CD8-positive, alpha-beta memory T cell (primary cell): ENCODE data around the gene USH1C. TPM values are rescaled to one million over a fixed set of nuclear protein-coding genes. Genes with fewer than 3 reads are reported as not detected.

ENCODE experiments used
- CTCF ChIA-PET: fragments of 350-600 bp; sonication (Branson Sonifier 250); formaldehyde crosslinking; loops from one replicate; lab custom pipeline; 2021; ENCODE audit warnings: antibody characterized with exemption; lab: Charles Lee
- POLR2A ChIA-PET: fragments of 350-600 bp; sonication (Branson Sonifier 250); formaldehyde crosslinking; loops from one replicate; lab custom pipeline; 2021; ENCODE audit warnings: antibody characterized with exemption; lab: Charles Lee
- DNase-seq, 5 donors: peaks; one replicate each; pipeline versions ENCODE4 v3.0.0 to v3.0.0-alpha.2; 2020 to 2022; ENCODE audit warnings: mixed read lengths in 1 of 5
- H3K27ac ChIP-seq: one replicate; pipeline ENCODE4 v1.7.0; 2013; ENCODE audit warnings: low read depth, mild to moderate bottlenecking, low read length, moderate library complexity
- H3K27me3 ChIP-seq: 2 replicates; pipeline ENCODE4 v1.7.0; 2013; ENCODE audit warnings: low read length, mild to moderate bottlenecking; ENCODE audit not compliant: insufficient read depth, poor library complexity, severe bottlenecking
- H3K36me3 ChIP-seq: 2 replicates; pipeline ENCODE4 v1.7.0; 2013; ENCODE audit warnings: mild to moderate bottlenecking, low read length, moderate library complexity; ENCODE audit not compliant: insufficient read depth
- H3K4me1 ChIP-seq: 2 replicates; pipeline ENCODE4 v1.7.0; 2013; ENCODE audit warnings: mild to moderate bottlenecking, low read length, moderate library complexity; ENCODE audit not compliant: insufficient read depth
- H3K4me3 ChIP-seq: 2 replicates; pipeline ENCODE4 v1.7.0; 2013; ENCODE audit warnings: mild to moderate bottlenecking, low read length
- H3K9me3 ChIP-seq: 2 replicates; pipeline ENCODE4 v1.7.0; 2013; ENCODE audit warnings: mild to moderate bottlenecking, low read length
- H3K27ac Mint-ChIP-seq, 8 donors: one replicate each; pipeline ENCODE4 v1.8.0; 2020 to 2021; ENCODE audit warnings: mixed read lengths in 8 of 8, mild to moderate bottlenecking in 6 of 8, inconsistent platforms in 3 of 8, moderate library complexity in 3 of 8
- H3K27me3 Mint-ChIP-seq, 2 donors: one replicate each; pipeline ENCODE4 v1.8.0; 2020 to 2021; ENCODE audit warnings: mixed read lengths in 2 of 2, mild to moderate bottlenecking in 1 of 2, moderate library complexity in 1 of 2
- H3K36me3 Mint-ChIP-seq, 3 donors: one replicate each; pipeline ENCODE4 v1.8.0; 2020 to 2021; ENCODE audit warnings: mixed read lengths in 3 of 3, inconsistent platforms in 1 of 3, mild to moderate bottlenecking in 1 of 3
- H3K4me1 Mint-ChIP-seq, 3 donors: one replicate each; pipeline ENCODE4 v1.8.0; 2020 to 2021; ENCODE audit warnings: mixed read lengths in 3 of 3, inconsistent platforms in 1 of 3, mild to moderate bottlenecking in 1 of 3
- H3K4me3 Mint-ChIP-seq, 7 donors: one replicate each; pipeline ENCODE4 v1.8.0; 2020 to 2021; ENCODE audit warnings: mixed read lengths in 7 of 7, mild to moderate bottlenecking in 6 of 7, moderate library complexity in 4 of 7, inconsistent platforms in 2 of 7
- H3K9me3 Mint-ChIP-seq, 5 donors: one replicate each; pipeline ENCODE4 v1.8.0; 2020 to 2022; ENCODE audit warnings: mixed read lengths in 5 of 5, mild to moderate bottlenecking in 3 of 5, moderate library complexity in 2 of 5, inconsistent platforms in 1 of 5
- polyA plus RNA-seq: library from polyadenylated mRNA; unstranded; fragments of 300-500 nt; fragmentation: Illumina TruSeq; gene quantifications from one replicate; pipeline ENCODE4 v1.2.3, GENCODE V29; 2021
- total RNA-seq, 2 experiments: library from RNA; stranded (reverse); gene quantifications; one replicate each; pipeline ENCODE4 v1.2.3, GENCODE V29; 2021

Gene USH1C
- total and polyA plus RNA-seq, 3 experiments from 2014 or later, result not detected

DNA sequence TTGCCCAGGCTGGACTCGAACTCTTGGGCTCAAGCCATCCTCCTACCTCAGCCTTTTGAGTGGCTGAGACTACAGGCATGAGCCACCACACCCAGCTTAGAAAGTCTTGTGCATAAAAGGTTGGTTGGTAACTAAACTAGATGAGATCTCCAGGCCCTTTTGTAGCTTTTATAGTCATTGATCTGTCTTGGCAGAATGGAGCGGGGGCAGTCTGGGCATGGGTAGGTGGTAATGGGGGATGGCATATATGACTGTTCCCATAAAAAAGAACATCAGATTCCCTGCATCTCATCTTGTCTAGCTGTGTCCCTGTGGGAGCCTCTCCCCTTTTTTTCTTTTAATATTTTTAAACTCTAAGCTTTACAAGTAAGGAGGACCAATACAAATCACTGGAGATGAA is 97.7 kb downstream of the USH1C start:
- no peak overlapping the region for H3K4me3 Mint-ChIP-seq
- no peaks in the 10 kb centered on the region for H3K9me3 ChIP-seq
- H3K9me3 Mint-ChIP-seq, result peaks cover 0 to under 1% (median 0%) of the 10 kb centered on the region in 5 donors
- no peak for DNase-seq
- H3K27ac Mint-ChIP-seq, result no peak overlapping the region
- POLR2A ChIA-PET, result no interaction called here
- no peaks in the 10 kb centered on the region for H3K4me1 ChIP-seq
- CTCF ChIA-PET, result no interaction called here
- H3K4me1 Mint-ChIP-seq, result no peaks in the 10 kb centered on the region
- peaks cover 0 to under 1% (median 0%) of the 10 kb centered on the region in 3 donors for H3K36me3 Mint-ChIP-seq
- no peak overlapping the region for H3K4me3 ChIP-seq
- peaks cover 5 to 17% of the 10 kb centered on the region in 2 donors for H3K27me3 Mint-ChIP-seq
- H3K27me3 ChIP-seq, result no peaks in the 10 kb centered on the region
- H3K36me3 ChIP-seq, result no peaks in the 10 kb centered on the region
- no peak overlapping the region for H3K27ac ChIP-seq

DNA sequence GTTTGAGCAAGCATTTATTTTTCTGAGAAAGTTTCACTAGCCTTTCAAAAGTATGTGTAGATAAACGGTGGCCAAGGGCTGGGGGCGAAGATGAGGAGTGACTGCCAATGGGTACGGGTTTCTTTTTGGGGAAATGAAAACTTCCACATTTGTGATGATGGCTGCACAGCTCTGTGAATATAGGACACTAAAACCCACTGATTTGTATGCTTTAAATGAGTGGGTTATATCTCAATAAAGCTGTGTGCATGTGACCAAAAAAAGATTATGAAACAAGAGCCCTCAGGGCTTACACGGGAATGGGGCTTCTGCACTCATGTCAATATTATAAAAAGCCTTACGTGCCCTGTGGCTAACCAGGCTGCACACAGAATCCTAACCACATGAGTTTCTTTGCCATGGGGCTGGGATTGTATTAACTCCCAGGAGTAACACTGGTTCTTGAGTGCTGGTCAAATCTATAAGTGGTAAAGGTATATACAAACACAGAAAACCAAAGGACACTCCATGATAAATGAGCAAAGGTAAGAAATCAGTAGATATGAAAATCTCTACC is 98.9 kb downstream of the USH1C start:
- Histone ChIP-seq H3K36me3 (no peaks in the 10 kb centered on the region), H3K4me1 (no peaks in the 10 kb centered on the region), H3K27me3 (no peaks in the 10 kb centered on the region), H3K4me3 (no peak overlapping the region), H3K27ac (no peak overlapping the region), H3K9me3 (no peaks in the 10 kb centered on the region)
- peaks cover 5 to 22% of the 10 kb centered on the region in 2 donors for H3K27me3 Mint-ChIP-seq
- H3K4me1 Mint-ChIP-seq, result no peaks in the 10 kb centered on the region
- ChIA-PET POLR2A (no interaction called here), CTCF (no interaction called here)
- peaks cover 0 to 4% (median 2%) of the 10 kb centered on the region in 3 donors for H3K36me3 Mint-ChIP-seq
- no peak for DNase-seq
- H3K27ac Mint-ChIP-seq, result no peak overlapping the region
- peaks cover 0 to 4% (median 0%) of the 10 kb centered on the region in 5 donors for H3K9me3 Mint-ChIP-seq
- H3K4me3 Mint-ChIP-seq, result no peak overlapping the region

- Histone ChIP-seq H3K9me3 (no peaks in the 10 kb centered on the region), H3K27ac (no peak overlapping the region), H3K4me1 (no peaks in the 10 kb centered on the region), H3K27me3 (no peaks in the 10 kb centered on the region), H3K4me3 (no peak overlapping the region), H3K36me3 (no peaks in the 10 kb centered on the region)
- POLR2A ChIA-PET, result interaction anchor here (0.6 kb wide), 1 partner anchor 367 kb away, joined by 3 read pairs; the partner anchor contains the start of gene RPS13
- CTCF ChIA-PET, result interaction anchor here (1.3 kb wide), 1 partner anchor 12 kb away, joined by 5 read pairs; no protein-coding TSS in a partner anchor
- Mint-ChIP-seq H3K27me3 (peaks cover 11 to 34% of the 10 kb centered on the region in 2 donors), H3K4me1 (peaks cover 0 to 4% (median 0%) of the 10 kb centered on the region in 3 donors), H3K4me3 (no peak overlapping the region), H3K36me3 (peaks cover 0 to 4% (median 2%) of the 10 kb centered on the region in 3 donors), H3K27ac (no peak overlapping the region), H3K9me3 (peaks cover 0 to 4% (median 0%) of the 10 kb centered on the region in 5 donors)
- DNase-seq, result no peak
Observed at GRCh38 chr11:17443926-17444690, 100.1 kb downstream of the USH1C start.

Other genes starting within 250 kb of the USH1C start
- 1 to 10 TPM; 5.9 to 6.0 TPM for gene NCR3LG1, start 192.6 kb downstream of the USH1C start, total RNA-seq
- 0.03 TPM for gene NCR3LG1, start 192.6 kb downstream of the USH1C start, polyA plus RNA-seq
- gene KCNJ11, start 155.8 kb downstream of the USH1C start, total RNA-seq, result under 1 TPM; 0.53 to 0.95 TPM
- 0.09 TPM for gene KCNJ11, start 155.8 kb downstream of the USH1C start, polyA plus RNA-seq
- not detected for gene ABCC8, start 67.6 kb downstream of the USH1C start, total RNA-seq
- gene ABCC8, start 67.6 kb downstream of the USH1C start, polyA plus RNA-seq, result not detected
- gene OTOG, start 2.8 kb upstream of the USH1C start, total RNA-seq, result not detected
- not detected for gene OTOG, start 2.8 kb upstream of the USH1C start, polyA plus RNA-seq
- not detected for gene MYOD1, start 175.2 kb upstream of the USH1C start, total RNA-seq
- gene MYOD1, start 175.2 kb upstream of the USH1C start, polyA plus RNA-seq, result not detected
- not detected for gene KCNC1, start 190.4 kb upstream of the USH1C start, total RNA-seq
- not detected for gene KCNC1, start 190.4 kb upstream of the USH1C start, polyA plus RNA-seq